OCI-M1 (cell line): ENCODE data around the gene PKD1L1.
A peak's percentile ranks its signal among the peaks of the same experiment; 100 is the strongest.
"Not testable (repeated sequence)": the region's sequence is repeated elsewhere in the genome, so short reads cannot be mapped to it uniquely, and the experiment has no call there.

Source experiments
- DNase-seq: peaks from one replicate; lab custom pipeline; 2025; lab: John Stamatoyannopoulos, UW

The PKD1L1 gene

DNA sequence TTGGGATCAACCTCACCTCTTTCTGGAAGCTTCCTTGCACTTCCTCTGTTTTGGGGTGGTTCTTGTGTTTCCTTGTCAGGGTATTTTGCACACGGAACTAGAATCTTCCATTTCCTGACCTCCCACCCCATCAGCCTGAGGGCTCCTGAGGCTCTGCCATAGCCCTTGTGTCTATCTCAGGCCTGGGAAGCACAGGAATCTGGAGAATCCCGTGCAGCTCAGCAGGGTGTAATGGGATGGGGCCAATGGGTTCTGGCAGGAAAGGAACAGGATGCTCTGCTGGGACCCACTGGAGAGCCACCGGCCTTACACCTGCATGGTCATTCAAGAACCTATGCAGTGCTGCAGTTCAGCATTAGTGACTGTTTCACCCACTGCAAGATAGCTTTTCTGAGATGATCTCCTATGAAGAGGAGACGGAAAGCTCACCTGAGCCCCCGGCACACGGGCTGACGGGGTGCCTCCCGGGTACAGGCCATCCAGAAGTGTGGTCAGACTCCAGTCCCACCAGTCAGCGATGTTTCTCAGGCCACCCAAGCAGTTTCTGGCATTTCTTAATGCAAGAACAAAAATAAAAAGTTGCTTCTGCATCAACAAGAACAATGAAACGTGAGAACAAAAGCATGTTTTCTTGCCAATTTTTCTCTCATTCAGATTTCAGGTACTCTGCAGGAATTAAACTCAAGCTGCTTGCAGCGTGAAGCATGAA lies 133.2 kb downstream of the PKD1L1 start:
- no peak for DNase-seq

DNA sequence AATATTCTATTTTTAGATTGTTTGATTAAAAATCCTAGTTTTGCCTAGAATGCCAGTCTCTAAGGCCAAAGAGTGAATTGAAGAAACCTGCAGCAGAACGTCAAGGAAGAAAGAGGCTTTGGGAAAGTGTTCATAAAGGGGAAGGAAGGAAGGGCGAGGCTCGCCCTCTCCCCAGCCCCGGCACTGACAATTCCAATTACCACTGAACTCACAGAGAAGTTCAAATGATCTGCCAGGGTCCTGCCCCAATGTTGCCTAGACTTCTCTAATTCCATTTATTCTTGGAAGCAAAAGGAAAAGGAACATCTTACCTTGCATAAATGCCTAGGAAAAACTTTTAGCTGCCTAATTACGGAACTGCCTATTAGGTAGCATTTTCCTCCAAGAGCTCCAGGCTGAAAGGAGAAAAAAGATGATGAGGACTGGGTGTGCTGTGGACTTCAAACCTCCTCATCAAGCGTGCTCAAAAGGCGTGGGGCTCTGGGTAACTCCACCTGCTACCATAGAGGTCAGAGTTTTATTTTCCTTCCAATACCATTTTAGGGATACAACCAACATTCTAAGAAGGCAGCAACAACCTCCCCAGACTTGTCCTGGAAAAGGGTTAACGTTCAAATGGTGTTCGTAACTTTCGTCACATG lies 134.5 kb downstream of the PKD1L1 start:
- no peak for DNase-seq

- no peak for DNase-seq
Measured at GRCh38 chr7:47812429-47813136, 135.7 kb downstream of the PKD1L1 start.

GRCh38 chr7:47811632-47812380 lies 136.5 kb downstream of the PKD1L1 start:
- no peak for DNase-seq

DNA sequence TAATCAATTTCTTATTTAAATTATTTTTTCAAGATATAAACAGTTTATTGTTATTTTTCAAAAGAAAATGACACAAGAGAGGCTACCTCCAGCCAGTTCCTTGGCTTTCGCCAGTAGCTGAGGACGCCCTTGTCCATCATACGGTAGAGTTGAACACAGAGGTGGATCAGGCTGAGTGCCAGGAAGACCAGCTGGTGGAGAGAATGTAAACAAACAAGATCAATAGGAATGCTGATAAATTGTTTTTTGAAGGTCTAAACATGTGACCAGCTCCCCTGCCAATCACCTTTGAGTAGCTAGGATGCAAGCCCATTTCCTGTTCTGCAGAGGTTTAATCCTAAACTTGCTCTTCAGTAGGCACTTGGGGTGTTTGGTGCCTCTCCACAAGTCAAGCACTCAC lies 138.9 kb downstream of the PKD1L1 start:
- no peak for DNase-seq

DNA sequence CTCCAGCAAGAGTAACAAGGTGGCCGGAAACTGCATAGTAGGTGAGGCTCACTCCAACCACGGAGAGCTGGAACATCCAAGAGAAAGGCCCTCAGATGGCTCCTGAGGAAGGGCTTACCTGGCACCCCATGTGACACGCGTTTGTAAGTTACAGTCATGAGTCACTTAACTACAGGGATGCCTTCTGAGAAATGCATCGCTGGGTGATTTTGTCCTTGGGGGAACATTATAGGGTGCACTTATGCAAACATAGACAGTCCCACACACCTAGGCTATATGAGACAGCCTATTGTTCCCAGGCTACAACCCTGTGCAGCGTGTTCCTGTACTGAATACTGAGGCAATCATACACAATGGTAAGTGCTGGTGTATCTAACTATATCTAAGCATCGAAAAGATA lies 139.9 kb downstream of the PKD1L1 start:
- no peak for DNase-seq

- no peak for DNase-seq
Measured at GRCh38 chr7:47807756-47808155, 140.5 kb downstream of the PKD1L1 start.

DNA sequence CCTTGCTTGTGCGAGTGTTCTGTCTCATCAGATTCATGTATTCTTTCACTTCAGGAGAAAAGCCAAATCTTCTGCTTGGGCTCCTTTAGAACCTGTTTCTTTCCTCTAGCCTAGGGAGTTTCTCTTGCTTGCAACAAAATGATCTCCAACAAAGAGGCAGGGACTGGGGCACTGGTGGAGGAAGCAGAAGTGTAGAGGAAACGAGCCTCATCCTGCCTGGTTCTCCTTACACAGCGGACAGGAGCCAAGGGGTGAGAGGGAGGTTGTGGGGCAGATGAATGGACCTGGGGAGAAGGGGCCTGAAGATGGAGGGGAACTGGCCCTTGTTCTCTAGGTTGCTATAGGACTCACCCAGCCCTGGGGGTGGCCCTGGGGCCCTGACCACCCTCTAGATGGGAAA lies 141.1 kb downstream of the PKD1L1 start:
- no peak for DNase-seq

- DNase-seq, result no peak
Measured at GRCh38 chr7:47806701-47807103, 141.6 kb downstream of the PKD1L1 start.

DNA sequence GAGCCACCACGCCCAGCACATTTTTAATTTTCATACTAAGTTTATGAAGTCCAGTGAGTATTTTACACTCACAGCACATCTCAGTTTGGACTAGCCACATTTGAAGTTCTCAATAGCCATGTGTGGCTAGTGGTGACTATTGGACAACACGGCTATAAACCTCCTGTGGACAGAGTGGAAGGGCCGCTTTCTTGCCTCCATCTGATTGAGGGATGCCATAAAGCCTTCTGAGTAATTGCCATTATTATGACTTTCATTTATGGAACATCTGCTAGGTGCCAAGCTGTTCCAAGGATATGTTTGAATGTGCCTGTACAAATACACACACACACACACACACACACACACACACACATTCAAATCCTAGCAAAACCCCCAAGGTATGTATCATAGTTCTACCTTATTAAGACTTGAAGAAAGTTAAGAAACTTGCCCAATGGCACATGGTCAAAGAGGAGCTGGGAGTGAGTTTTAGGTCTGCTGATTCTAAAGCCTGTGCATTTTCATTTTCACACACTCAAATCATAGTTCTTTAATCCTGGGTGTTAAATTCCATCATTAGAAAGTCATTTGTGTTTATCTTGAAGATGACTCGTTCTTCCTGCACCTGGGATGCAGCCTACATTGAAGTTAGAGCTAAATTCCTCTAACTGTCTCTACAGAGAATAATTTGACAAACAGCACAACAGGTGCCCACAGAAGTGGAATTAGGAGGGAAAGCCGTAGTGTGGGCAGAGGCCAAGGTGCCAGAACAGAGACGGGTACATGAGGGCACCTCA lies 143.3 kb downstream of the PKD1L1 start:
- no peak for DNase-seq

- no peak for DNase-seq
Measured at GRCh38 chr7:47803846-47804245, 144.4 kb downstream of the PKD1L1 start.

GRCh38 chr7:47803025-47803424 lies 145.2 kb downstream of the PKD1L1 start:
- no peak for DNase-seq

- DNase-seq, result no peak
Measured at GRCh38 chr7:47801423-47801822, 146.8 kb downstream of the PKD1L1 start.

- no peak for DNase-seq
Measured at GRCh38 chr7:47799524-47799923, 148.7 kb downstream of the PKD1L1 start.

DNA sequence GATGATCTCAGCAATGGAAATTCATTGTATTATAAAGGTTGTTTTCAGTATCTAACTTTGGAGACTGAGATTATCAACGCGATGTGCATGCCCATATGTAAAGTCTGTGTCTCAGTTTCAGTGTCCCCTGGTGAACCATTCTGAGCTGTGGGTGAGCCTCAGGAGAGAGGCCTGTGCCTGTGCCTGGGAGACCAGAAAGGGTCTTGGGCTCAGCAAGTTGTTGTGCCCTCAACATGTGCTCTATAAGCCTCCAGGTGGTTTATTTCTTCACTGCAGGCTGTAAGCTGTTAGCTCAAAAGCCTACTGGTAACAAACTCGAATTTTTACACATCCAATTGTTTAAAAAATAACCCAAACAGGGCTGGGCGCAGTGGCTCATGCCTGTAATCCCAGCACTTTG lies 151.9 kb downstream of the PKD1L1 start:
- DNase-seq, result no peak

GRCh38 chr7:47795631-47796030 lies 152.6 kb downstream of the PKD1L1 start:
- DNase-seq, result no peak

DNA sequence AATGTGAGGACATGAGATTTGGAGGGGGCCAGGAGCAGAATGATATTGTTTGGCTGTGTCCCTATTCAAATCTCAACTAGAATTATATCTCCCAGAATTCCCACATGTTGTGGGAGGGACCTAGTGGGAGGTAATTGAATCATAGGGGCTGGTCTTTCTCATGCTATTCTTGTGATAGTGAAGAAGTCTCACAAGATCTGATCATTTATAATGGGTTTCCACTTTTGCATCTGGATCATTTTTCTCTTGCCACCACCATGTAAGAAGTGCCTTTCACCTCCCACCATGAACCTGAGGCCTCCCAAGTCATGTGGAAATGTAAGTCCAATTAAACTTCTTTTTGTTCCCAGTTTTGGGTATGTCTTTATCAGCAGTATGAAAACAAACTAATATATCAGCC lies 153.1 kb downstream of the PKD1L1 start:
- DNase-seq, result not testable (repeated sequence)

DNA sequence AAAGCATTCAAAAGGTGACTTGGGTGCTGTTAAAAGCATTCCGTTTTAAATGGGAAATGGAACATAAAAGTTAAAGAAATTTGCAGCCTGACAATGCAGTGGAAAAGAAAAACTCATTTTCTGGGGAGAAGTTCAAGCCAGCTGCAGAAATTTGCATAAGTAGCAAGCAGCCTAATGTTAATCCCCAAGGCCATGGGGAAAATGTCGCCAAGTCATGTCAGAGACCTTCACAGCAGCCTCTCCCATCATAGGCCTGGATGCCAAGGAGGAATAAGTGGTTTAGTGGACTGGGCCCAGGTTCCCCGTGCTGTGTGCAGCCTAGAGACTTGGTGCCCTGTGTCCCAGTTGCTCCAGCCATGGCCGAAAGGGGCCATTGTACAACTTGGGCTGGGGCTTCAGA lies 154.2 kb downstream of the PKD1L1 start:
- DNase-seq, result no peak

GRCh38 chr7:47793186-47793585 lies 155.1 kb downstream of the PKD1L1 start:
- not testable (repeated sequence) for DNase-seq

- peak; percentile 8 for DNase-seq
Measured at GRCh38 chr7:47792521-47793121, 155.6 kb downstream of the PKD1L1 start.

- no peak for DNase-seq
Measured at GRCh38 chr7:47791682-47792081, 156.6 kb downstream of the PKD1L1 start.
